Gastrocnemius medialis (tissue), 4 donors: Measurements from ENCODE around the gene KIAA1549. TPM values are rescaled to one million over a fixed set of nuclear protein-coding genes. Genes with fewer than 3 reads are reported as not detected.

Experiments used
- ATAC-seq, 2 donors: fragments of 150-250 bp; one replicate each; pipeline ENCODE4 v1.9.1; 2016
- DNase-seq, 2 donors: peaks; one replicate each; pipeline ENCODE4 v3.0.0-alpha.2; 2019
- H3K27ac ChIP-seq, 4 donors: fragments of 200-600 bp; sonication (generic); 1 replicate in 1 of 4; 2 replicates in 3 of 4; pipeline ENCODE4 v1.5.1; 2016 to 2018; ENCODE audit warnings: mild to moderate bottlenecking in 2 of 4, moderate library complexity in 1 of 4
- H3K27me3 ChIP-seq, 3 donors: fragments of 200-600 bp; sonication (generic) in 2 of 3; 1 replicate in 1 of 3; 2 replicates in 2 of 3; pipeline versions ENCODE4 v1.5.1 to v1.6.0; 2016 to 2019; ENCODE audit warnings: mild to moderate bottlenecking in 1 of 3, moderate library complexity in 1 of 3
- H3K36me3 ChIP-seq, 2 donors: fragments of 200-600 bp; sonication (generic) in 1 of 2; one replicate each; pipeline ENCODE4 v1.5.1; 2017 to 2018
- H3K4me1 ChIP-seq, 2 donors: fragments of 200-600 bp; sonication (generic) in 1 of 2; one replicate each; pipeline ENCODE4 v1.5.1; 2016 to 2017; ENCODE audit warnings: mild to moderate bottlenecking in 2 of 2
- H3K4me3 ChIP-seq, 4 donors: fragments of 200-600 bp; sonication (generic) in 3 of 4; 1 replicate in 1 of 4; 2 replicates in 3 of 4; pipeline ENCODE4 v1.5.1; 2016 to 2019; ENCODE audit warnings: mild to moderate bottlenecking in 2 of 4
- H3K9me3 ChIP-seq, 3 donors: fragments of 200-600 bp; sonication (generic) in 2 of 3; 1 replicate in 1 of 3; 2 replicates in 2 of 3; pipeline ENCODE4 v1.5.1; 2016 to 2019
- CTCF ChIP-seq, 5 experiments: fragments of 450-650 bp in 3 of 5; fragments of 200-600 bp in 2 of 5; sonication (generic) in 2 of 5; IDR thresholded peaks in 4 of 5; conservative IDR thresholded peaks in 1 of 5; 1 replicate in 4 of 5; 2 replicates in 1 of 5; pipeline ENCODE4 v1.5.1; 2016 to 2019; ENCODE audit warnings: antibody characterized with exemption in 5 of 5, mild to moderate bottlenecking in 3 of 5, moderate library complexity in 3 of 5
- POLR2A ChIP-seq, 2 donors: fragments of 450-650 bp; IDR thresholded peaks; one replicate each; pipeline ENCODE4 v1.6.1; 2017; ENCODE audit warnings: antibody characterized with exemption in 2 of 2, mild to moderate bottlenecking in 2 of 2, moderate library complexity in 2 of 2
- in situ Hi-C, 4 donors: fragments of 200-750 bp; cut with MboI; loops; one replicate each; pipeline versions ENCODE4 v1.15.0 to v1.8.0; 2017; ENCODE audit warnings: low sequenced_read_pairs in 4 of 4
- intact Hi-C: fragments of 100-400 bp; cut with DNase I; formaldehyde crosslinking; loops from one replicate; pipeline ENCODE4 v1.15.1; 2023; ENCODE audit warnings: low total_unique reads
- total RNA-seq, 4 donors: library from RNA; depleted of rRNA; stranded (reverse); fragments of >200 nt; gene quantifications; one replicate each; pipeline versions ENCODE4 v1.1.0 to v1.2.3, GENCODE V29; 2016

KIAA1549 gene
- total RNA-seq, 4 donors from 2014 or later: 0.55 to 0.87 (median 0.75) TPM

- intact Hi-C loops: loop anchor here (2.0 to 10.0 kb wide), 2 partner anchors 95 to 189 kb away; partner anchors contain the start of gene KIAA1549
- no peaks in the 10 kb centered on the region for H3K4me1 ChIP-seq
- no peak for ATAC-seq
- in situ Hi-C loops: loop anchor here in 2 of 4 donors (5.0 to 10.0 kb wide), 3 partner anchors 99 to 192 kb away; partner anchors contain the start of gene KIAA1549 (in 1 of the 2)
- H3K4me3 ChIP-seq: no peak overlapping the region
- no peaks in the 10 kb centered on the region for H3K9me3 ChIP-seq
- no peaks in the 10 kb centered on the region for H3K36me3 ChIP-seq
- no peak overlapping the region for H3K27ac ChIP-seq
- no peak for TF ChIP-seq CTCF (IDR thresholded peaks at IDR 0.05 in 4 of 5, conservative IDR thresholded peaks at IDR 0.05 in 1 of 5)
- TF ChIP-seq POLR2A (IDR thresholded peaks at IDR 0.05): no peak
- H3K27me3 ChIP-seq: no peaks in the 10 kb centered on the region
- no peak for DNase-seq
These were observed 95.6 kb downstream of the KIAA1549 start for GRCh38 chr7:138885383-138886147.

GRCh38 chr7:138882249-138882648 is 98.9 kb downstream of the KIAA1549 start:
- no peaks in the 10 kb centered on the region for H3K27me3 ChIP-seq
- in situ Hi-C loops: loop anchor here in 2 of 4 donors (10.0 kb wide), 2 partner anchors 103 to 193 kb away; partner anchors contain the start of gene KIAA1549 (in 1 of the 2)

GRCh38 chr7:138881579-138882188 is 99.5 kb downstream of the KIAA1549 start:
- Histone ChIP-seq H3K36me3 (no peaks in the 10 kb centered on the region), H3K27ac (no peak overlapping the region), H3K27me3 (no peaks in the 10 kb centered on the region), H3K9me3 (no peaks in the 10 kb centered on the region), H3K4me3 (no peak overlapping the region), H3K4me1 (no peaks in the 10 kb centered on the region)
- intact Hi-C loops (loop anchor here (10.0 kb wide), 1 partner anchor 193 kb away; no protein-coding TSS in a partner anchor), in situ Hi-C loops (loop anchor here in 2 of 4 donors (10.0 kb wide), 2 partner anchors 103 to 193 kb away; partner anchors contain the start of gene KIAA1549 (in 1 of the 2))
- DNase-seq (no peak), ATAC-seq (peak in 1 of 2 donors; percentile 36)
- TF ChIP-seq CTCF (IDR thresholded peaks at IDR 0.05 in 4 of 5, conservative IDR thresholded peaks at IDR 0.05 in 1 of 5) (no peak), POLR2A (IDR thresholded peaks at IDR 0.05) (no peak)

More at GRCh38 chr7:138882249-138882648, 98.9 kb downstream of the KIAA1549 start:
- Histone ChIP-seq H3K4me3 (no peak overlapping the region), H3K4me1 (no peaks in the 10 kb centered on the region), H3K27ac (no peak overlapping the region), H3K36me3 (no peaks in the 10 kb centered on the region), H3K9me3 (no peaks in the 10 kb centered on the region)
- no peak for TF ChIP-seq CTCF (IDR thresholded peaks at IDR 0.05 in 4 of 5, conservative IDR thresholded peaks at IDR 0.05 in 1 of 5)
- TF ChIP-seq POLR2A (IDR thresholded peaks at IDR 0.05): no peak
- intact Hi-C loops: loop anchor here (10.0 kb wide), 1 partner anchor 193 kb away; no protein-coding TSS in a partner anchor
- no peak for DNase-seq
- ATAC-seq: no peak

GRCh38 chr7:138880881-138881578 is 100.2 kb downstream of the KIAA1549 start:
- DNase-seq: no peak
- in situ Hi-C loops: loop anchor here in 2 of 4 donors (10.0 kb wide), 2 partner anchors 104 to 194 kb away; partner anchors contain the start of gene KIAA1549 (in 1 of the 2)
- no peaks in the 10 kb centered on the region for H3K27me3 ChIP-seq

More at GRCh38 chr7:138880881-138881578, 100.2 kb downstream of the KIAA1549 start:
- intact Hi-C loops: loop anchor here (10.0 kb wide), 1 partner anchor 194 kb away; no protein-coding TSS in a partner anchor
- H3K4me3 ChIP-seq: no peak overlapping the region
- no peaks in the 10 kb centered on the region for H3K9me3 ChIP-seq
- ATAC-seq: no peak
- no peaks in the 10 kb centered on the region for H3K4me1 ChIP-seq
- H3K36me3 ChIP-seq: no peaks in the 10 kb centered on the region
- TF ChIP-seq POLR2A (IDR thresholded peaks at IDR 0.05): no peak
- TF ChIP-seq CTCF (IDR thresholded peaks at IDR 0.05 in 4 of 5, conservative IDR thresholded peaks at IDR 0.05 in 1 of 5): no peak
- no peak overlapping the region for H3K27ac ChIP-seq
